CD1c-positive myeloid dendritic cell (primary cell): ENCODE measurements around the gene MYH10.

Experiments
- DNase-seq: peaks from one replicate; pipeline ENCODE4 v3.0.0-alpha.2; 2016; ENCODE audit errors: extremely low spot score

MYH10 gene

DNA sequence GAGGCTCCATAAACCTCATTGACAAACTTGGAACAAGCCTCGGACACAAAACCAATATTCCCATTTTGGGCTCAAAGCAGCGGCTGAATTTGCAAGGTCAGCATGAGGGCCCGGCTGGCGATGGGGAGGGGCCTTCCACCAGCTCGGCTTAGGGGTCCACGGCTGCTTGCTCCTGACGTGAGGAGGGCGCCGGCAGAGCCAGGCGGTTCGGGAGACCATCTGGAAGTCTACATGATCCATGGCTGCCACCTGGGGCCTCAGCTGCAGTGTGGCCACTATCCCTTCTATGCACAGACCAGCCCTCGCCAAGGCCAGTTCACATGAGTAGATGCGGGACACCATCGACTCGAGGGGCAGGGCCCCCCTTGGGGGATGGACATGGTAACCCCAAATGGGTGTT, 155.7 kb downstream of the MYH10 start:
- DNase-seq: no peak

DNA sequence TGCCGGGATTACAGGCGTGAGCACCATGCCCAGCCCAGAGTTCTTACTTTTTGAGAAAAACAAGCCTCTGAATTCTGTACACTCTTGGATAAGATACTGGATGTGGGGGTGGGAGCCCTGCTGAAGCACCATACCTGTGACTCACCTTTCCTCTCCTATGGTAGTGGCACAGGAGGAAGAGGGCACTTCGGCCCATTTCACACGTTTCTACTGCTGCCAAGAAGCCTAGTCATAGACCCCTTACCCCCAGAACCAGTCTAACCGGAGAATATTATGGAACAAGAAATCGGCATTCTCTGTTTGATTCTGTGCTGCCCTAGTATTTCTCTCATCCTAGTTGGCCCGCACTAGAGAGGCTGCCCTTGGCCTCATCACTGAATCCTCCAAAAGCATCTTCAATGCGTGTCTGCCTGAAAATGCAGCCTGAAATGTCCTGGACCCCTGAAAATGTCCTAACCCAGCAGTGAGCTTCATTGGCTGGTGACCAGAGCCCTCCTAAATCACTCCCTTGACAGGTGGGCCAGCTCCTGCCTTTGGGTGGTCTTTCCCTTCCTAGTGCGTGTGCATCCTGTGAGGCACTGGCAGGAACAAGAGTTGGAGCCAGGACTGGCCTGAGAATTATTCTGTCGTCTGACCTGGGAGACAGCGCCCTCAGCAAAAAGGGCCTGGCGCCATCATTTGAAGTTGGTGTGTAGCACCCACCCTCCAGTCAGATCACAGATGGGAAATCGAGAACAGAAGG, 156.9 kb downstream of the MYH10 start:
- DNase-seq: no peak

DNA sequence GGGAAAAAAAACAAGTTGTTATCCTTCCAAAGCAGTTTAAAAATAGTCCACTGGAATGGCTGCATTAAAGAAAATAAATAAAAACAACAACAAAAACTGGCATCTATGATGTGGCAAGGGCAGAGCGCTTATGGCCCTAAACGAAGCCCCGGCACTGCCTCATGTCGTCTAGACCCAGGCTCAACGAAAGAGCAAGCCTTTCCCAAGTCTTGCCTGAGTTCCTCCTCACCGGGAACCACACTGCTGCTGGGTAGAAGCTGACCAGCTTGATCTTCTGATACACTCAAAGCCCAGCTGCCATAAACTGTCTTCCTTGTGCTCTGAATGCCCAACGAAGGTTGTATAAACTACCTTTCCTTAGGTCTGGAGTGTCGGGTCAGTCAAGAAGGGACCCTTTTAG, 157.9 kb downstream of the MYH10 start:
- no peak for DNase-seq

DNA sequence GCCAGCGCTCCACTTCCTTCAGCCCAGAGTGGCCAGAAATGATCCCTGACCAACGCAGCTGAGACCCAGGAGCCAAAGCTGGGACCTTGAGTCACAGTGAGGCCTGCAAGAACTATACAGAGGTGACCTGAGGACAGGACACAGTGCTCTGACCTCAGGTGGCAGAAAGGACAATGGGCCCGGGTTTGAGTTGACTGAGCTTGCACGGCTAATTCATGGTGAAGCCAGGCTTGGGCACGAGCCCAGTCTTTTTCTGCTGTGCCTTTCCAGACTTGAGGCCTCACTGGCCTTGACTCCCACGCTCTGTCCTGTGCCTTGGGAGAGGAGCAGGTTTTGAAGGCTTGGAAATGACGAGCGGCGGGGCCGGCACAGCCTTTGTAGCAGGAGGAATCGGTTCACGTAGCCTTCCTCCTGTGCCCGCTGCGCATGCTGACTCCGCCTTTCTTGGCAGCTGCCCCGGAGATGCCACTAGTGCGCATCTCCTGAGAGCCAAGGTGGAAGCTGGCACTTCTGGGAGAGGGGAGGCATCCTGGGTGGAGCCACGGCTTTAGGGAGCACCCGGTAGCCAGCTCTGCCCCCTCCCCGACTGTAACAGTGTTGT, 160.0 kb downstream of the MYH10 start:
- no peak for DNase-seq

DNA sequence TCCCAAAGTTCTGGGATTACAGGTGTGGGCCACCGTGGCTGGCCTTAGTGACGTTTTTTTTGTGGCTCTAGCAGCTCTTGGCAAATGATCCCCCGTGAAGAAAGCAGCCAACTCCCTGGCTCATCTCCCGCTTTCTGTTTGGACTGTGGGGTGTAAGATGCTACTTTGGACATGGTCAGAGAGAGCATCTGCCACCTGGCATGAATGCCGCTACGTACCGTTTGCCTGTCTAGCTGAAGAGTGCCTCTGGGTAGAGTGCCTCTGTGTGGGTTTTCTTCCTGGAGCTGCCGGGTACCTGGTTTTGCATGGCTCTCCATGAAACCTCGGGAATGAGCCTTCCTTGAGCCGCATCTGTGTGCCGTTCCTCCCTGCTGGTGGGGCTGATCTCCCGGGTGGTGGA, 160.6 kb downstream of the MYH10 start:
- no peak for DNase-seq

DNA sequence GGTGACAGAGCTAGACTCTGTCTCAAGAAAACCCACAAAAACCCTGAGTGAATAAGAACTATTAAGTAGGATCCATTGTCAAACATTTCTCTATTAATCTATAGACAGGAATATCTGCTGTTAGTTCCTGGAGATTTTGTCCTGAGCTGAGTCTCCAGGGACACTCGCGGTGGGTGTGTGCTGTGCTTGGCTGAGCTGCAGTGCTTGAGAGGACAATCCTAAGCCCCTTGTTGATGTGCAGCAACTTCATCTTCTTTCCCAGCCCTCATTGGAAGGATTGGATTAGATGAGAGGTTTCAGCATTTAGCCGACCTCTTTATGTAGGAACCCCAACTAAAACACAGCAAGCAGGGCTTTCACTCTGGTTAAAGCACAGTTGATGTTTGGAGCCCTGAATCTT, 161.5 kb downstream of the MYH10 start:
- DNase-seq: no peak

DNA sequence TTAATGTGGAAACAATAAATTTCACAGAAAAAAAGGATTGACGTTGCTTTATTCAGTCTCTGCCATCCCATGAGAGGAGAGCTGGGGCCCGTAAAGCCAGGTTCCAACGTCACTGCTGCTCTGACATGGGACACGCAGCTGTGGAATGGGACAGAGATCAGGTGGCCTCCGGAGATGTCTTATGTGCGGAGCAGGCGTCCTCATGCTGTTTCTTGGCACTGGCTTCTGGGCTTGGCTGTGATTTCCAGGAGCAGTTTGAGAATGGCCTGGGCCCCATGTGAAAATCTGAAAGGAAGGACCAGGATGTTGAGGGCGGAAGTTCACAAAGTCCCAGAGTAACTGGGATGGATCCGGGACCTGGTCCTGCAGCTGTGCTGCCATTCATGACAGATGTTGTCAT, 162.4 kb downstream of the MYH10 start:
- DNase-seq: no peak

DNA sequence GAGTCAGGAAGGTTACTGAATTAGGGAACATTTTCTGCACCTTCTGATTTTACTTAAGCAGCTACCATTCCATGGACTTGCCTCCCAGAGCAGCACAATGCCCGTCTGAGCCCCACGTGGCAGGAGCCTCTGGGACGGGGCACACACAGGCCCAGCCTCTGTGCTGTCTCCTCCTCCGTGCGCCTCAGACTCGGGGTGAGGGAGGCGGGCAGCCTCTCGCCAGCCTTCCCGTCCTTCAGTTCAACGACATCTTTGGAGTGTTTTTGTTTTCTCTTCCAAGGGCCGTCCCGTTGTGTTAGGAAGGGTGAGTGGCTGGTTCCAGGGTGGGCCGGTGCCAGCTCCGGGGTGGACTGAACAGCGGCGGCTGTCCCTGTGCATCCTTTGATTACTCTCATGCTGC, 163.0 kb downstream of the MYH10 start:
- no peak for DNase-seq

DNA sequence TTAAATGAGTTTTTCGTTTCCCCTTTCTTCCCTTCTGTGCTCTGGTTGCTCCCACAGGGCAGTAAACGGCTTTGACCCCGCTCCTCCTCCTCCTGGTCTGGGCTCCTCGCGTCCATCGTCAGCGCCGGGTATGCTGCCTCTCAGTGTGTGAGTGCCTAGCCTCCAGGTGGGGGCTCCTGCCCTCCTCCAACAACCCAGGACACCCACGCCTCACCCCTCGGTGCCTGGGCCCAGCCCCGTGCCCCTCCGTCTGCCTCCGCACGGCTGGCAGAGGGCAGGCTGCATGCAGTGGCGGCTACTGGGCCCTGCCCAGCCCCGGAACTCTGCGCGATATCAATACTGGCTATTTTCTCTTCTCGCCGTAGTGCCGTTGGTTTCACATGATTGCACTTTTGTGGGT, 163.7 kb downstream of the MYH10 start:
- DNase-seq: no peak

DNA sequence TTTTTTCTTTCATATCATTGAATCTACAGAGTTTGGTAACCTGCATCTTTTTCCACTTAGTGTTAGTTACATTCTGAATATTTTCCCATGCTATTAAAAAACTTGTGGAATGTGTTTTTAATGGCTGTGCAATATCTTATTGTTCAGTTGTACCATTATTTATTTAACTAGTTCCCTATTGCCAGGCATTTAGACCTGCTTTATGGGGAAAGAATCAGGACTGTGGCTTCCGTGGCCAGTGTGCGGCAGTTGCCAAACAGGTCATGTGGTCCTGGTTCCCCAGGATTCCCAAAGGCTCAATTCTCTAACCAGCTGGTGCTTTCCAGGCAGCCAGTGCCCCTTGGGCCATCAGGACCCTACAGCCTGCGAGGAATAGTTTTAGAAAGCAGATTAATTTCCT, 164.1 kb downstream of the MYH10 start:
- no peak for DNase-seq

DNA sequence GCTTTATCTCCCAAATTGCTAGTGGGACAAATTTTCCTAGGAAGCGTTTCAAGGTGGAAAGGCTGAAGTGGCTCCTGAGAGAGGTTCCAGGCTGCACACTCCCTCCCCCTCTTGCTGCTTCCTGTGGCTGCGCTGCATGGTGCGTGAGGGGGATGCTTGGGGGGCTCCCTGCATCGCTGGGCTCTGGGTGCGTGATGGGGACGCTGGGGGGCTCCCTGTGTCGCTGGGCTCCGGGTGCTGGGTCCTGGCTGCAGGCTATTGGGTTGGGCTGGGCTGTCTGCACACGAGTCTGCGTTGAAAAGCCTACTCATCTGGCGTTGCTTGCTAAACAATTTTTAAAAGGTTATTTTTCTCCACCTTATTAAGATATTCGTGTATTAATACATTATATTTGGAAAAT, 164.8 kb downstream of the MYH10 start:
- DNase-seq: no peak

DNA sequence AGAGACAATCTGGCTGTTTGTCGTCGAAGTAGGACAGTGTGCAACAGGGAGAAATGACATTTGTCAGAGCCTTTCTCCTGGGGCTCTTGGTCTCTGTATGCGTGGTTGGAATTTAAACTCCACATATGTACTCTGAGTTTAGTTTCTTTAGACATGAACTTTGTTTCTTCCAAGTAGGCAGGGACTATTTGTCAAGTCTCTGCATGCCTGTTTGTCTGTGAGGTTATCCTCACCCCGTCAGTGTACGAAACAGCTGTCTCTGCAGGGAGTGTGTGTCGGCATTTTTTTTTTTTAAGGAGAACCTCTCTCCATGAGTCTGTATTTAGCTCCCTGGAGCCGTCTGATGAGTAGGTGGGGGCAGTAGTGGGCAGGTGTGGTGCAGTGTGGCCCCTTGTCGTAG, 165.2 kb downstream of the MYH10 start:
- no peak for DNase-seq

DNA sequence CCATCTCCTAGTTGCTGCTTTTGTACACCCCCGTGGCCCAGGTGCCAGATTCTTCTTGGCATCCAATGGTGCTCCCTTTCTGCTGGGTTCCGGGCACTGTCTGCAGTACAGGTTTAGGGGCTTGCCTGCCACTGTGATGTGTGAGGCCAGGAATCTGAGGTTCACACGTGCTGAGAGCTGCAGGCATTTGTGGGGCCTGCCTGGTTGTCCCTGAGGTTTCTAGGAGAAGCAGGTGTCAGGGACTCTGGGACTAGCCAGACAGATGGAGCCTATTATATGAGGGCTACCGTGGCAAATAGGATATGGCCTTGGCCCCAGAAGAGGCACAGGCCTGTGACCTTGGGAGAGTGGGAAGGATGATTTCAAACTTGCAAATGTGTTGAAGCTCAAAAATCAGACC, 165.6 kb downstream of the MYH10 start:
- DNase-seq: no peak

DNA sequence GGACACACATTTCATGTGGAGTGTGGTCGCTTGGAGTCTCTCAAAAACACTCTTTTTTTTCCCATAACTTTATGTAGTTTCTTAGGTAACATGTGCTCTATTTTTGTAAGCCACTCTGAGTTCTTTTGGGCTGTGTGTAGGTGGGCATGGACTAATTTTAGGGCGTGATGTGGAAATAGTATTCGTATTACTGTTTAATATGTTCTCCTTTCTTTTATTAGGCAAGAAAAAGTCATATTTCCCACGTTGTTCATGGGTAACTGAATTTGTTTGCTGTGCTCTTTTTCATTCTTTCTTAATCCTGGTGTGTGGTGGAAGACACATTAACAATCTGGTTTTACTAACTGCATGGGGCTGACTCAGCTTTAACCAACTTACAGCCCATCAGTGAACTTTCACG, 167.4 kb downstream of the MYH10 start:
- DNase-seq: peak; percentile 67

DNA sequence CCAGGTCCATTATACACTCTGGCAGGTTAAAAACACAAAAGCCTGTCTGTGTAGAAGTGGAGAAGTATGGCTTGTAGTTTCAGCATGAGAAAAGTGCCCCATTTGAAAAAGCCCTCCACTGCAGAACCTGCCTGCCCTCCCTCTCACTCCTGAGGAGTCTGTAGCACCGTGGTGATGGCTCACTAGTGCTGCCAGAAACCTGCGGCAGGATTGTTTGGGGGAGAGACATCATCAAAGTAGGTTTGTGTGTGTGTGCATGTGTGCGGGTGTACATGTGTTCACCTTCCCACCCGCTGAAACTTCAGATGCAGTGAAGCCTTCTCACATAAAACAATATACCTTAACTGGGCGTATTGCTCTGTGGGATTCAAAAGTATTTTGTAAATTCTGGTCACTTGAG, 168.0 kb downstream of the MYH10 start:
- no peak for DNase-seq

DNA sequence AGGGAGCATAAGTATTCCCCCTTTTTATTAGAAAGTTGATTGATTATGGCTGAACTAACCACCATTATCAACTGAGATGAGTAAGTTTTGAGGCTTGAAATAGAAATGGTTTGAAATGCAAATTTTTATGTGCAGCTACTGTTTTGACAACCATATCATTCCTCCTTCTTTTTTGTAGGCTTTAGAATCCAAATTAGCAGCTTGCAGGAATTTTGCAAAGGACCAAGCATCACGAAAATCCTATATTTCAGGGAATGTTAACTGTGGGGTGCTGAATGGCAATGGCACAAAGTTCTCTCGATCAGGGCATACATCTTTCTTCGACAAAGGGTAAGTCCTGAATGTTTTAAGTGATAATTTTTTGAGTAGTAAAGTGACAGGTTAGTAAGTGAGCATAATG, 170.7 kb downstream of the MYH10 start:
- DNase-seq: no peak

DNA sequence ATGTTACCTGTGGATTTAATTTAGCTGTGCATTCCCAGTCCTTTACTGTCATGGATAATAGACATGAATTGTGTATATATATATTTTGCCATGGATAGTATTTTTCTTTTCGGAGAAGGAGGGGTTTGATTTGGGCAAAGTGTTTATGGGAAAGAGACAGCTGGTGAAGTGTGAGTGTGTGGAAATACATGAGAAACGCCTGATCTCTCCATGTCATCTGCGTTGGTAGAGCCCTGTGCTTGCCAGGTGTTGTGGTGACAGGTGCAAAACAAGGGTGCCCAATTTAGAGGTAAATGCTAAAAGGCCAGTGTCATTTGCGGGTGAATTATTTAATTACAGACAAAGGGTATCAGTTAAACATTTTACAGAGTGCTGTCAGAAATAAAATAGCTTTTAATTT, 171.4 kb downstream of the MYH10 start:
- DNase-seq: no peak

DNA sequence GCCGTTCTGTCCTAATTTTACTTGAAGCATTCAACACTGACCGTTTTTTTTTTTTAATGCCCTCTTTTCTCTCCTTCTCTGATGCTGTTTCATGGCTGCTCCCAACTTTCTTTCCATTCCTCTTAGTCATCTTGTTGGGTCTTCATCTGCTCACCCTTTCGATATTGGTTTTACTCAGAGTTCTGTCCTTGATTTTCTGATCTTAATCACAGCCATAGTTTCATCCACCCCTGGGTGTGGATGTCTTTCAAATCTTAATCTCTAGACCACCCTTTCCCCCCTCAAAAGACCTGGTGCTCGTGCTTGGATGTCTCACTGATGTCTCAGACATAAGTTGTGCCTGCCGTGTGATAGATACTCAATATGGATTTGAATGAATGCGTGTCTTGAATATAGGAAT, 172.4 kb downstream of the MYH10 start:
- DNase-seq: no peak

DNA sequence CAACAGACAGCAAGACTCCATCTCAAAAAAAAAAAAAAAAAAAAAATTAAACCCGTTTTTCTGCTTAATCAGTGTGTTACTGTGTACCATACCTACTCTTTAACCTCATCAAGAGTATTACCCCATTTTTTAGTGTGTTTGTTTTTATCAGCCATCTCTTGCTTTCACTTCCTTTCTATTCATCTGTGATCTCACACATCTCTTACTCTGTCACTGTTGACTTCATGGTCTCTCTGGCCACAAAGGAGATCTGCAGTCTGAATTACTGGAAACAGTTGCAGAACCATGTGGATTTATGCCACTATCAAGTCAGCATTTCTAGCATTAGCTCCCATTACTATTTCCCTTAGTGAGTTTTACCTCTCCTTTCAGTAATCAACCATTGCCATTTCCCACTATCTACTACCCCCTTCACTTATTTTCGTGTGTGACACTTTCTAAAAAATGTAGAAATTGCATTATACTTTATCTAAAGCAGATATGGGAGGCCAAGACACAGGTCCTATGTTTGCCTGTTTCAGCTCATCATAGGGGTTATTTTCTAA, 174.8 kb downstream of the MYH10 start:
- no peak for DNase-seq

DNA sequence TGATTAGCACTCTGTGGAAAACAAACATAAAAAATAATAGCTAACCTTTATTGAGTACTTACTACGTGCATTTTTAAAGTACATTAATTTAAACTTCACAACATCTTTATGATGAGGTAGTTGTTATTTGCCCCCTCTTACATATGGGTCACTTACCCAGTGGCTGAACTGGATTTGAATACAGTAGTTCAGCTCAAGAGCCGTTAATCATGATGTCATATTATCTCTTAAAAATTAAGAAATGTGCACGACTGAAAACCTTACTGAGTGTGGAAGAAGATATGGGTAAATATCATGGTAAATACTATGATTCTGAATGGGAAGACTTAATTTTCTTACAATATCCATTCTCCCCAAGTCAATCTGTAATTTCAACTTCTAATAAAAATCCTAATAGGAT, 177.2 kb downstream of the MYH10 start:
- DNase-seq: no peak

DNA sequence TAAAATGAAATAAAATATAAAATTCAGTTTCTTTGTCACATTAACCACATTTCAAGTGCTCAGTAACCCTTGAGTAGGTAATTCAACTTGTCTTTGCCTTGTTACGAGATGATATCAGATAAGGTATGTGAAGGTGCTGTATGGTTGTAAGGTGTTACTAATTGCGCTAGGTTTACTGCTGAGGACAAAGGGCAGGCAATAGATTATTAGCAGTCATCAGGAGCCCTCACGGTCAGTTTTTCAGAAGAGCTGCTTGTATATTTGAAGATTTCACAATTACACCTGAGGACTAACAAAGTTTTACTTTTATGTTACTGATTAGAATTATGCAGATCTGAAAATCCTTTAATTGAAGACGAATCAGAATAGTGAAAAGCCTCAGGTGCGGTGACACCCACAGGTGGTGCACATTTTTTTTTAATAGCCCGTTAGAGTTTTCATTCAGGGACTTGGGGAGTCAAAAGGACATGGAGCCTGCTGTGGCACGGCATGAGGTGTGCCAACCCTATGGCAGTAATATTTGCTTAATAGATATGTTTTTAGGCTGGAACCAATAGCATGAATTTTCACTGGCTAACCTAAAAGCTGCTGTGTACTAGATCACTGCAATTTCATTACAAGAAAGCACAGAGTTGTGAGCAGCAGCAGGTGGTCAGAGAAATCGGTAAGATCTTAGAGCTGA, 178.5 kb downstream of the MYH10 start:
- DNase-seq: no peak

DNA sequence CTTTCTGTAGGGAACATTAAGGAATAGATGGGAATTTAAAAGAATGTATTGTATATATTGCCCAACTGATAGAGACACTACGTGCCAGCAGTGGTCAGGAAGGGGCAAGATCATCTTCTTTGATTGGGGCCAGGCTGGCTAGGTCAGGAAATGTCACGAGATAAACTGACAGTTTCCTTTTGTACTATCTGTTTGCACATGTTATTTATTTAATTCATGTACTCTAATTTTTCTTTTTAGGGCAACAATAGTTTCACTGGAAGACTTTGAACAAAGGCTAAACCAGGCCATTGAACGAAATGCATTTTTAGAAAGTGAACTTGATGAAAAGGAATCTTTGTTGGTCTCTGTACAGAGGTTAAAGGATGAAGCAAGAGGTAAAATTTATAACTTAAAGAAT, 182.2 kb downstream of the MYH10 start:
- DNase-seq: no peak

DNA sequence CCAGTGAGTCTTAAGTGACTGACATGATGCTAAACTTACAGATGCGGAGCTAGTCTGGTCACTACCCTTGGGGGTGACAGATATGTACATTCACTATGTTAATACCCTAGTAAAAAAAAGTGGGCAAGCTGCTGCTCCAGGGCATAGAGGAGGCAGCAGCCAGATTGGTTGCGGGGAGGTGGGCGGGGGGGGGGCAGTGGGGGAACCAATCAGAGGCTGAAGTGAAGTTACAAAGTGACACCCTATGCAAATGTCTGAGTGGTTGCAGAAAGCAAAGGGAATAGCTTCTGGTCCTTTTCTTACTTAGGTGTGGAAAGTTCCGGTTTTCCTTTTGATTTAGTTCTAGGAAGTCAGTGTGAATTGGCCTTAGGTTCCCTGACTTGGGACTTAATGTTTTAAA, 182.7 kb downstream of the MYH10 start:
- DNase-seq: no peak
